Thoracic aorta (tissue), 2 donors: ENCODE data around the gene ODR4. TPM values are rescaled to one million over a fixed set of nuclear protein-coding genes. Genes with fewer than 3 reads are reported as not detected.

Experiments
- ATAC-seq: fragments of 150-250 bp; one replicate; pipeline ENCODE4 v1.8.0; 2017; ENCODE audit warnings: low read depth; ENCODE audit not compliant: insufficient number of reproducible peaks, low FRiP score
- DNase-seq: peaks from one replicate; pipeline ENCODE4 v3.0.0-alpha.2; 2020; ENCODE audit warnings: low spot score
- H3K27ac ChIP-seq, 2 donors: fragments of 200-600 bp; sonication (generic); 1 replicate in 1 of 2; 2 replicates in 1 of 2; pipeline ENCODE4 v1.5.1; 2016; ENCODE audit warnings: mild to moderate bottlenecking in 2 of 2, moderate library complexity in 2 of 2
- H3K27me3 ChIP-seq: fragments of 200-600 bp; sonication (generic); replicated peaks from 2 replicates; pipeline ENCODE4 v1.6.0; 2016; ENCODE audit warnings: mild to moderate bottlenecking; ENCODE audit not compliant: insufficient read depth
- H3K36me3 ChIP-seq: fragments of 200-600 bp; sonication (generic); one replicate; pipeline ENCODE4 v1.5.1; 2016
- H3K4me1 ChIP-seq, 2 donors: fragments of 200-600 bp; sonication (generic); 1 replicate in 1 of 2; 2 replicates in 1 of 2; pipeline versions ENCODE4 v1.5.1 to v1.6.0; 2016; ENCODE audit warnings: low read depth in 2 of 2, mild to moderate bottlenecking in 1 of 2; ENCODE audit not compliant: control insufficient read depth in 1 of 2
- H3K4me3 ChIP-seq: fragments of 200-600 bp; sonication (generic); 2 replicates; pipeline ENCODE4 v1.5.1; 2016; ENCODE audit warnings: mild to moderate bottlenecking
- H3K9me3 ChIP-seq: fragments of 200-600 bp; sonication (generic); 2 replicates; pipeline ENCODE4 v1.5.1; 2016
- total RNA-seq, 2 donors: library from RNA; depleted of rRNA; stranded (reverse); fragments of >200 nt; gene quantifications; one replicate each; pipeline versions ENCODE4 v1.1.0 to v1.2.3, GENCODE V29; 2016
- TF ChIP-seq, protein P1 (sequence below): fragments of 200-600 bp; sonication (generic); IDR thresholded peaks from one replicate; pipeline ENCODE4 v1.5.1; 2019; ENCODE audit warnings: antibody characterized with exemption

The ODR4 gene
- total RNA-seq, 2 donors from 2014 or later = 14.6 to 18.4 TPM

- Histone ChIP-seq H3K36me3 (peaks cover 4% of the 10 kb centered on the region), H3K27me3 (no peaks in the 10 kb centered on the region), H3K4me1 (no peaks in the 10 kb centered on the region), H3K9me3 (no peaks in the 10 kb centered on the region), H3K4me3 (no peak overlapping the region), H3K27ac (no peak overlapping the region)
- TF ChIP-seq, protein P1, sequence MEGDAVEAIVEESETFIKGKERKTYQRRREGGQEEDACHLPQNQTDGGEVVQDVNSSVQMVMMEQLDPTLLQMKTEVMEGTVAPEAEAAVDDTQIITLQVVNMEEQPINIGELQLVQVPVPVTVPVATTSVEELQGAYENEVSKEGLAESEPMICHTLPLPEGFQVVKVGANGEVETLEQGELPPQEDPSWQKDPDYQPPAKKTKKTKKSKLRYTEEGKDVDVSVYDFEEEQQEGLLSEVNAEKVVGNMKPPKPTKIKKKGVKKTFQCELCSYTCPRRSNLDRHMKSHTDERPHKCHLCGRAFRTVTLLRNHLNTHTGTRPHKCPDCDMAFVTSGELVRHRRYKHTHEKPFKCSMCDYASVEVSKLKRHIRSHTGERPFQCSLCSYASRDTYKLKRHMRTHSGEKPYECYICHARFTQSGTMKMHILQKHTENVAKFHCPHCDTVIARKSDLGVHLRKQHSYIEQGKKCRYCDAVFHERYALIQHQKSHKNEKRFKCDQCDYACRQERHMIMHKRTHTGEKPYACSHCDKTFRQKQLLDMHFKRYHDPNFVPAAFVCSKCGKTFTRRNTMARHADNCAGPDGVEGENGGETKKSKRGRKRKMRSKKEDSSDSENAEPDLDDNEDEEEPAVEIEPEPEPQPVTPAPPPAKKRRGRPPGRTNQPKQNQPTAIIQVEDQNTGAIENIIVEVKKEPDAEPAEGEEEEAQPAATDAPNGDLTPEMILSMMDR = no peak
- DNase-seq (no peak), ATAC-seq (no peak)
Measured at GRCh38 chr1:186438567-186438966, 62.9 kb downstream of the ODR4 start.

GRCh38 chr1:186440584-186440983 lies 64.9 kb downstream of the ODR4 start:
- DNase-seq (no peak), ATAC-seq (no peak)
- Histone ChIP-seq H3K36me3 (peaks cover 4% of the 10 kb centered on the region), H3K9me3 (no peaks in the 10 kb centered on the region), H3K27me3 (no peaks in the 10 kb centered on the region), H3K4me3 (no peak overlapping the region), H3K4me1 (no peaks in the 10 kb centered on the region), H3K27ac (no peak overlapping the region)
- TF ChIP-seq, protein P1 = no peak

DNA sequence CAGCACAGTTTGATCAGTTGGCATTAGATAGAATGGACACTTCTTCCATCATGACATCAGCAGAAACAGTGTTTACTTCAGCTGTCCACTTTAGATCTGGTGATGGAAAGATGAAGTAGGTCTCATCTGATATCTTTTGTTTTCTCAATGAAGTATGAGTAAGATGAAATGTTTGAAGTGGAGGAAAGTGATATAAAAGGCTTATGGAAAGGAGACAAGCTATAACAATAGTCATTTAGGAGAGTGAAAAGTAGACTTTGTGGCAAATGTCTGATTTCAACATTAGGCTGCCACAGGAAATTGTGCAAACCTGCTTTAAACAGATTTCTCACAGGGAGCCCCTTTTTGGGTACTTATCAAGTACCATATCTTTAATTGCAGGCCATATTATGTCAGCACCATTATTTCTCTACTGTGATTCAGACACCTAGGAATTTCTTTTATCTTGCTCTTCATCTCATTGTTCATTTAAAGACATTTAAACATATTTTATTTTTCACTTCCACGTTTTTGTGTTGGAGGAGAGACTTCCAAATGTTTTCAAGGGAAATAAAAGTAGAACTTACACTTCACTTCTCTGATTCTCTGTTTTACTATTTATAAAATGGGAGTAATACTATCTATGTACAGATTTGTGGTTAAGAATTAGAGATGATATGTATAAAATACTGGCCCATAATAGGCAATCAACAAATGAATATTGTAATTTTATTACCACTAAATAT lies 67.2 kb downstream of the ODR4 start:
- Histone ChIP-seq H3K27ac (no peak overlapping the region), H3K27me3 (no peaks in the 10 kb centered on the region), H3K4me3 (no peak overlapping the region), H3K9me3 (no peaks in the 10 kb centered on the region), H3K4me1 (no peaks in the 10 kb centered on the region), H3K36me3 (no peaks in the 10 kb centered on the region)
- no peak for DNase-seq
- TF ChIP-seq, protein P1 = no peak
- ATAC-seq = no peak

DNA sequence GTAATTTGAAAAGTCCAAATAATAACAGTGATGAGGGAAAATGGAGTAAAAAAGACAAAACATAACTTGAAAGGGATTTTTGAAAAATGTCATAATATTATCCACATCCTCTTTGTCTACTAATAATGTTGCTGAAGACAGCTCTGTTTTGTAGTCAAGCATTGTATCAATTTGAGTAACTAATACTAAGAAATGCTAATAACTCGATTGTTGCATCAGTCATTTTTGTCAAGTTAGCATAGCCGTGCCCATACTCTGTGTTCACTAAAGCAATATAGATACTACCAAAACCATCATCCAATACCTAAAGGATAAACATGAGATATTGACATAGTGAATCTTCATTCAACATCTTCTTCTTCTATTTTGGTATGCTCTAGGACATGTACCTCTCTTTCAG lies 68.0 kb downstream of the ODR4 start:
- H3K36me3 ChIP-seq = no peaks in the 10 kb centered on the region
- no peaks in the 10 kb centered on the region for H3K27me3 ChIP-seq
- no peaks in the 10 kb centered on the region for H3K9me3 ChIP-seq
- H3K4me3 ChIP-seq = no peak overlapping the region
- ATAC-seq (no peak), DNase-seq (no peak)
- H3K4me1 ChIP-seq = no peaks in the 10 kb centered on the region
- TF ChIP-seq, protein P1 = no peak
- no peak overlapping the region for H3K27ac ChIP-seq

- Histone ChIP-seq H3K4me3 (no peak overlapping the region), H3K9me3 (no peaks in the 10 kb centered on the region), H3K4me1 (no peaks in the 10 kb centered on the region), H3K27me3 (no peaks in the 10 kb centered on the region), H3K36me3 (no peaks in the 10 kb centered on the region), H3K27ac (no peak overlapping the region)
- TF ChIP-seq, protein P1 = no peak
- DNase-seq (no peak), ATAC-seq (no peak)
Measured at GRCh38 chr1:186446152-186446551, 70.5 kb downstream of the ODR4 start.
